SK-N-SH (cell line): ENCODE results near the gene ABCE1. TPM values are rescaled to one million over a fixed set of nuclear protein-coding genes. Genes with fewer than 3 reads are reported as not detected.

Experiments used
- CTCF ChIA-PET: fragments of 300-600, 350-600 bp; formaldehyde crosslinking; extraction: SDS; loops from one replicate; lab custom pipeline; 2021; lab: Yijun Ruan, JAX
- POLR2A ChIA-PET: fragments of 350-600 bp; sonication (Branson Sonifier 250); formaldehyde crosslinking; extraction: SDS; loops from one replicate; lab custom pipeline; 2020; ENCODE audit warnings: antibody characterized with exemption, inconsistent platforms; lab: Yijun Ruan, JAX
- DNase-seq: peaks from one replicate; pipeline ENCODE4 v3.0.0; 2012
- H2AFZ ChIP-seq: fragments of 200-600 bp; sonication (generic); 2 replicates; pipeline ENCODE4 v1.8.1; 2016; ENCODE audit warnings: antibody characterized with exemption, mild to moderate bottlenecking, low read depth
- H3F3A ChIP-seq: fragments of 200-600 bp; sonication (generic); replicated peaks from 2 replicates; pipeline ENCODE3; 2016; ENCODE audit warnings: antibody characterized with exemption, mild to moderate bottlenecking; ENCODE audit not compliant: insufficient read depth
- H3K27ac ChIP-seq, 2 experiments: fragments of 200-500 bp in 1 of 2; fragments of 200-600 bp in 1 of 2; sonication (Bioruptor generic) in 1 of 2; sonication (generic), shearing (Covaris generic) in 1 of 2; 2 replicates each; pipeline versions ENCODE4 v1.5.1 to v1.6.1; 2014 to 2016; ENCODE audit warnings: low read depth in 2 of 2, inconsistent platforms in 1 of 2, low read length in 1 of 2, mild to moderate bottlenecking in 1 of 2, mixed read lengths in 1 of 2
- H3K27me3 ChIP-seq: fragments of 200-600 bp; sonication (generic), shearing (Covaris generic); 2 replicates; pipeline ENCODE4 v1.6.1; 2016; ENCODE audit warnings: mixed run types; ENCODE audit not compliant: insufficient read depth
- H3K36me3 ChIP-seq, 2 experiments: fragments of 200-500 bp in 1 of 2; fragments of 200-600 bp in 1 of 2; sonication (Bioruptor generic) in 1 of 2; sonication (generic) in 1 of 2; replicated peaks in 1 of 2; 2 replicates each; pipeline versions ENCODE3 to v1.5.1; 2014 to 2016; ENCODE audit warnings: low read length in 1 of 2, mild to moderate bottlenecking in 1 of 2; ENCODE audit not compliant: insufficient read depth in 2 of 2, control insufficient read depth in 1 of 2
- H3K4me1 ChIP-seq, 2 experiments: fragments of 200-500 bp in 1 of 2; fragments of 200-600 bp in 1 of 2; sonication (Bioruptor generic) in 1 of 2; sonication (generic), shearing (Covaris generic) in 1 of 2; 2 replicates each; pipeline versions ENCODE4 v1.5.1 to v1.6.1; 2014 to 2016; ENCODE audit warnings: low read depth in 1 of 2, low read length in 1 of 2, mixed run types in 1 of 2; ENCODE audit not compliant: insufficient read depth in 2 of 2, control insufficient read depth in 1 of 2
- H3K4me2 ChIP-seq: fragments of 200-600 bp; sonication (generic), shearing (Covaris generic); 2 replicates; pipeline ENCODE4 v1.6.1; 2017; ENCODE audit warnings: mixed run types
- H3K4me3 ChIP-seq, 2 experiments: fragments of 200-500 bp in 1 of 2; fragments of 200-600 bp in 1 of 2; sonication (Bioruptor generic) in 1 of 2; sonication (generic), shearing (Covaris generic) in 1 of 2; 2 replicates each; pipeline versions ENCODE4 v1.5.1 to v1.8.1; 2014 to 2016; ENCODE audit warnings: low read depth in 2 of 2, inconsistent platforms in 1 of 2, low read length in 1 of 2, mild to moderate bottlenecking in 1 of 2, mixed read lengths in 1 of 2, moderate library complexity in 1 of 2
- H3K79me2 ChIP-seq: fragments of 200-600 bp; sonication (generic); 2 replicates; pipeline ENCODE4 v1.8.1; 2017; ENCODE audit warnings: mild to moderate bottlenecking; ENCODE audit not compliant: insufficient read depth
- H3K9ac ChIP-seq: fragments of 200-600 bp; sonication (generic); 2 replicates; pipeline ENCODE4 v1.6.1; 2017; ENCODE audit warnings: mixed run types
- H3K9me2 ChIP-seq: fragments of 200-600 bp; sonication (generic); 2 replicates; pipeline ENCODE4 v1.6.1; 2017; ENCODE audit warnings: mixed run types
- H3K9me3 ChIP-seq: fragments of 200-600 bp; sonication (generic); 2 replicates; pipeline ENCODE4 v1.6.1; 2017; ENCODE audit warnings: mixed run types, mild to moderate bottlenecking, moderate library complexity
- H4K20me1 ChIP-seq: fragments of 200-600 bp; sonication (generic); 2 replicates; pipeline ENCODE4 v1.6.1; 2017; ENCODE audit warnings: mild to moderate bottlenecking, mixed run types; ENCODE audit not compliant: insufficient read depth
- CHD2 ChIP-seq: fragments of 150-350 bp; IDR thresholded peaks from 2 replicates; pipeline ENCODE4 v1.6.1; 2018; ENCODE audit warnings: low read length; ENCODE audit not compliant: partially characterized antibody
- EP300 ChIP-seq, 2 experiments: IDR thresholded peaks; 2 replicates each; pipeline versions ENCODE4 v1.4.0 to v1.6.1; 2012; ENCODE audit warnings: borderline replicate concordance in 1 of 2, low read depth in 1 of 2, low read length in 1 of 2
- EZH2phosphoT487 ChIP-seq: fragments of 200-600 bp; sonication (generic); IDR thresholded peaks from 2 replicates; pipeline ENCODE4 v1.6.1; 2017; ENCODE audit warnings: low read depth, mixed run types, mild to moderate bottlenecking, antibody characterized with exemption, moderate library complexity, borderline replicate concordance
- GATA2 ChIP-seq: sonication (generic); formaldehyde crosslinking; IDR thresholded peaks from 2 replicates; pipeline ENCODE4 v1.5.0; 2020; ENCODE audit warnings: mild to moderate bottlenecking, missing genetic modification reagents
- JUND ChIP-seq: IDR thresholded peaks from 2 replicates; pipeline ENCODE4 v1.4.0; 2012
- MEF2A ChIP-seq: IDR thresholded peaks from 2 replicates; pipeline ENCODE4 v1.4.0; 2012; ENCODE audit warnings: low read depth, borderline replicate concordance
- NFIC ChIP-seq: IDR thresholded peaks from 2 replicates; pipeline ENCODE4 v1.4.0; 2012; ENCODE audit warnings: borderline replicate concordance
- NRF1 ChIP-seq: IDR thresholded peaks from 2 replicates; pipeline ENCODE4 v1.6.1; 2012; ENCODE audit warnings: low read depth, mild to moderate bottlenecking, low read length
- PBX3 ChIP-seq: IDR thresholded peaks from 2 replicates; pipeline ENCODE4; 2012
- RAD21 ChIP-seq: IDR thresholded peaks from 2 replicates; pipeline ENCODE4 v1.6.1; 2012; ENCODE audit warnings: mild to moderate bottlenecking, low read length
- RFX5 ChIP-seq: IDR thresholded peaks from 2 replicates; pipeline ENCODE4 v1.6.1; 2012; ENCODE audit warnings: mild to moderate bottlenecking, improper control_type of control experiment, low read length
- RXRA ChIP-seq: IDR thresholded peaks from 2 replicates; pipeline ENCODE4 v1.4.0; 2012; ENCODE audit warnings: low read depth, mild to moderate bottlenecking, borderline replicate concordance
- SMC3 ChIP-seq: IDR thresholded peaks from 2 replicates; pipeline ENCODE4 v1.6.1; 2012; ENCODE audit warnings: low read depth, low read length, improper control_type of control experiment
- TAF1 ChIP-seq: IDR thresholded peaks from 2 replicates; pipeline ENCODE4 v1.6.1; 2012; ENCODE audit warnings: low read depth, mild to moderate bottlenecking, low read length, moderate library complexity, borderline replicate concordance
- TEAD4 ChIP-seq: IDR thresholded peaks from 2 replicates; pipeline ENCODE4 v1.4.0; 2012; ENCODE audit warnings: mild to moderate bottlenecking, borderline replicate concordance; ENCODE audit not compliant: insufficient read depth
- USF2 ChIP-seq: fragments of 150-350 bp; IDR thresholded peaks from 2 replicates; pipeline ENCODE4 v1.6.1; 2017; ENCODE audit warnings: antibody characterized with exemption, low read length, low read depth, borderline replicate concordance
- YY1 ChIP-seq: IDR thresholded peaks from 2 replicates; pipeline ENCODE4 v1.4.0; 2012; ENCODE audit warnings: low read depth, mild to moderate bottlenecking
- ZBTB33 ChIP-seq: IDR thresholded peaks from 2 replicates; pipeline ENCODE4 v1.4.0; 2012; ENCODE audit warnings: low read depth, borderline replicate concordance
- WGBS: methylation state at CpG from one replicate; pipeline ENCODE4 v1.1.6; 2017; ENCODE audit warnings: low lambda C conversion rate; 5-methylcytosine and 5-hydroxymethylcytosine counted together
- polyA plus RNA-seq, 3 experiments: library from polyadenylated mRNA; depleted of rRNA; stranded (reverse); fragments of >200 nt; gene quantifications; 2 replicates each; pipeline ENCODE4 v1.2.3, GENCODE V29; 2012

ABCE1 gene
- polyA plus RNA-seq, 1 of the 3 experiments (the other 2 are of a cell fraction), result 48.3 TPM

- H3K27ac ChIP-seq, result no peak overlapping the region
- no peak overlapping the region for H3K4me3 ChIP-seq
- POLR2A ChIA-PET, result no interaction called here
- H3K36me3 ChIP-seq, result peaks cover 0 to 18% of the 10 kb centered on the region in 2 experiments
- H4K20me1 ChIP-seq, result no peaks in the 10 kb centered on the region
- H3K9me2 ChIP-seq, result no peaks in the 10 kb centered on the region
- no peak overlapping the region for H2AFZ ChIP-seq
- WGBS, result 97% methylated on average over 6 of the region's 6 CpGs
- peaks cover 0 to 14% of the 10 kb centered on the region in 2 experiments; a peak in 2 of 4 replicates for H3K4me1 ChIP-seq
- no peak overlapping the region for H3K4me2 ChIP-seq
- CTCF ChIA-PET, result no interaction called here
- H3K27me3 ChIP-seq, result no peaks in the 10 kb centered on the region
- TF ChIP-seq MEF2A (no peak), TAF1 (no peak), TEAD4 (no peak), RXRA (no peak), EZH2phosphoT487 (no peak), NFIC (no peak), RFX5 (no peak), SMC3 (no peak), EP300 (IDR thresholded peaks at IDR 0.05; ENCODE audit: borderline replicate concordance in 1 of 2, low read depth in 1 of 2, low read length in 1 of 2) (no peak), YY1 (no peak), JUND (no peak), ZBTB33 (no peak), CHD2 (no peak), GATA2 (CRISPR knock-in tag) (no peak), RAD21 (no peak), USF2 (no peak), PBX3 (no peak), NRF1 (no peak)
- TF ChIP-seq, all 33 proteins: peak for 0
- Histone ChIP-seq H3K79me2 (0 out of 2 replicates have a peak, but pooled peaks cover 4% of the 10 kb centered on the region), H3F3A (no peaks in the 10 kb centered on the region), H3K9ac (no peak overlapping the region), H3K9me3 (0 out of 2 replicates have a peak, but pooled peaks cover 3% of the 10 kb centered on the region)
- no peak for DNase-seq
Measured at GRCh38 chr4:145056325-145057130, 41.6 kb upstream of the ABCE1 start.
